KBM-7 (cell line): ENCODE data around the gene SIGLEC9.

Experiments
- DNase-seq: peaks from one replicate; pipeline ENCODE4 v3.0.0-alpha.2; 2015
- in situ Hi-C: fragments of 300-500 bp; cut with MboI; formaldehyde crosslinking; loops from 2 replicates; pipeline ENCODE4 v1.14.3; 2020; ENCODE audit warnings: low sequenced_read_pairs, low pct_unique_long_range_greater_than_20kb, mixed read lengths

SIGLEC9 gene

DNA sequence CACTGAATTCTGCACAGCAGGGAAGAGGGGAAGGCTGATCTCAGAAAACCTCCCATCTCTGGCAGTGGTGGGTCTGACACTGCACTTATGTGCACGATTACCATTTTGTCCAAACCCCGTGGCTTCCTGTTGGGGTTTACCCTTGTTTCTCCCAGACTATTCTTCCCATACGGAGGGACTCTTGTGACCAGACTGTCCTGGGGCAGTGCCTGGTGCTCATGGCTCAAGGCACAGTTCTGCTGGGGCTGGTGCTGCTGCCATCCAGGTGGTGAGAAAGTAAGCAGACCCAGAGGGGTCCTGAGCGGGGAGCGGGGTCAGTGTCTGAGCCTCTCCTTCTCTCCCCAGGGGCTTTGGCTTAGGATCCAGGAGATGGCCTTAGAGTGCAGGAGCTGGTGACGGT, 5.1 kb upstream of the SIGLEC9 start:
- DNase-seq, result no peak
- in situ Hi-C loops, result no loop called here

DNA sequence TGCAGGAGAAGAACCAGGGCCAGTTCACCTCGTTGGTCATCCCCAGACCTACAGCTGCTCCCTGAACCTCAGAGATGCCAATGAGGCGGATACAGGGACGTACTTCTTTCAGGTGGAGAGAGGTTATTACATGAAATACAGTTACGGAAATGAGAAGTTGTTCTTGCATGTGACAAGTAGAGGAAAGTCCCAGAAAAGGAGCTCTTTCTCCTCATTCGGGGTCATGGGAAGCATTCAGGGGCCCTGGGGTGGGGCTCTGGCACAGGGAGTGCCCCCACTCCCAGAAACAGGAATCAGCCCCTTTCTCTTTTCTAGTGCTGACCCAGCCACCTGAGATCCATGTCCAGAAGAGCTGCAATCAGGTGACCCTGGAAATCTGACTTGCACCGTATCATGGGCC, 4.5 kb upstream of the SIGLEC9 start:
- DNase-seq, result no peak
- in situ Hi-C loops, result no loop called here

DNA sequence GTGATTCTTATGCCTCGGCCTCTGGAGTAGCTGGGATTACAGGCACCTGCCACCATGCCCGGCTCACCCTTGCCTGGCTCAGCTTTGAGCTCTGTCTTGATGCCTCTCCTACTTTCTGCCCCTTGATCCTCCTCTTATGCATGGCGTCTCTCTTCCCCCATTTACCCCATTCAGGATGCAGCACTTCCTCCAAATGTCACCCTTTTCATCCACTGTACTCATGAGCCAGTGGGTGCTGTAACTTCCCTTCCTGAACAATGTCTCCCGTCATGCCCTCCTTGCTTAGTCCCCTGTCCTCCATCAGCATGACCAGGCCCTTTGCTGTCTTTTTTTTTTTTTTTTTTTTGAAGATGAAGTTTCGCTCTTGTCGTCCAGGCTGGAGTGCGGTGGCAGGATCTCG, 3.4 kb upstream of the SIGLEC9 start:
- in situ Hi-C loops, result no loop called here
- DNase-seq, result no peak

DNA sequence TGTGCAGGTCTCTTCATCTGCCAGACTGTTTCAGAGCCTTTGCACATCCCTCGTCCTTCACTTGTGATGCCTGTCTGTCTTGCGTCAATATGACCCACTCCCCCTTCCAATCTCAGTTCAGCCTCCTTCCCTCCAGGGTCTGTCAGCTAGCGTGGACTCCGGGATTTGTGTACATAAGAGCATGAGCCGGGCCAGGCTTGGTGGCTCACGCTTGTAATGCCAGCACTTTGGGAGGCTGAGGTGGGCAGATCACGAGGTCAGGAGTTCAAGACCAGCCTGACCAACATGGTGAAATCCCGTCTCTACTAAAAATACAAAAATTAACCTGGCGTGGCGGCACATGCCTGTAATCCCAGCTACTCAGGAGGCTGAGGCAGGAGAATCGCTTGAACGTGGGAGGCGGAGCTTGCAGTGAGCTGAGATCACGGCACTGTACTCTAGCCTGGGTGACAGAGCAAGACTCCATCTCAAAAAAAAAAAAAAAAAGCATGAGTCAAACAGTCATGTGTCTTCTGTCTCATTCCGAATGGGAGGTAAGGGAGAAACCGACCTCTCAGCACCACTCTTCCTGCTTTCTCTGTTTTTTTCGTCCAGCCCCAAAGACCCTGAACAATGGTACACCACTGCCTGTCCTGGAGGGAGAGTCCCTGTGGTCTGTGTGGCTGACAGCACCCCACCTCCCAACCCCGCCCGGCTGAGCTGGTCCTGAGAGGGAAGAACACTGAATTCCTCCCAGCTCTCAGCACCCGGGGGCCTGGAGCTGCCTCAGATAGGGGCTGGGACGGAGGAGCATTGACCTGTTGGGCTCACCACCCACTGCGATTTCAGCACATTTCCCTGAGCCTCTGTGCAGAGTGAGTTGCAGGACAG, 2.4 kb upstream of the SIGLEC9 start:
- in situ Hi-C loops, result no loop called here
- no peak for DNase-seq

DNA sequence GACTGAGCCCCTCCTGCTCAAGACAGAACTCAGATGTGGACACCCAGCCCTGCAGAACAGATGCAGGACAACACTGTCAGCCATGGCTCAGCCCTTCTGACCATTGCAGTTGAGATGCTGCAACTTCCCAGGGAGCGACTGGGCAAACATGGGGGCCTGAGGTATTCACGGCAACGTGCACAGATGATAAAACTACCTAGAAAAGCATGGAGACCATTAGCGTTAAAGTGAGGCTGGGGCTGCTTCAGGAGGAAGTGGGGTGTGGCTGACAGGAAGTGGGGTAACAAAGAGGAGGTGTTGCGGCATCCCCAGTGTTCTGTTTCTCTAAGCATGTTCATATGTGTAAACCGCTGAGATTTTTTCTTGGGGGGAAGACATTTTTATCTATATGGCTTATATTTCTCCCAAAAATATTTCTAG, 1.3 kb upstream of the SIGLEC9 start:
- in situ Hi-C loops, result no loop called here
- no peak for DNase-seq

DNA sequence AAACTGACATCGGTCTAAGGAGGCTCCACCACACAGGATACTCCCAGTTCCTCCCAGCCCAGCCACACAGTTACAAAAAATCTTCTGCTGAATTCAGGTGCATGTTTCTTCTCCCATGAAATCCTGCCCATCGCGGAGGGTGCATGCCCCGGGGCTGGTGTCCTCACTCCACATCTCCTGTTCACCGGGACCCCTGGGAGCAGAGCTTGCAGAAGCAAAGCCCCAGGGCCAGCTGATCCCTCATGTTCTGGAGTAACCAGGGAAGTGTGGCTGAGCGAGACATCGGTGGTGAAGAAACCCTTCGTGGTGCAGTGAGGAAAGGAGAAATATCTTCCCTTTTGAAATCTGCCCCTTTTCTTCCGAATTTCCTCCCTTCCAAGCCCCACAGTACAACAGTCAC, 904 bp upstream of the SIGLEC9 start:
- in situ Hi-C loops, result no loop called here
- no peak for DNase-seq

DNA sequence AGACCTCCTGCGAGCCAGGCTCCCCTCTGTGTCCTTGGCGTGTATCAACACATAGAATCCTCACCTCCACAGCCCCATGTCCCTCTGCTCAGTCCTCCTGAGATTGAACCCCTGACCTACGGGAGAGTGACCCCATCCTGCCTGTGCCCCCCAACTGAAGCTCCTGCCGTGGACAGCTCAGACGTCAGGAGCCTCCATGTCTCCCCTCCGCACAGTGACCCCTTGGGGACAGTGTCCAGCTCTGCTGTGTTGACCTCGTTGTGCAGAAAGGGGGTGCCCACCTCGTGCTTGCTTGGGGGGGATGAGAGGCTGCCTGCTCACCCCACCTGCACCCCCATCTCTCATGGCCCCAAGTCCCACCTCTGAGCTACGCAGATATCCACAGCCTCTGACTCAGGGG, 490 bp upstream of the SIGLEC9 start:
- in situ Hi-C loops, result no loop called here

DNA sequence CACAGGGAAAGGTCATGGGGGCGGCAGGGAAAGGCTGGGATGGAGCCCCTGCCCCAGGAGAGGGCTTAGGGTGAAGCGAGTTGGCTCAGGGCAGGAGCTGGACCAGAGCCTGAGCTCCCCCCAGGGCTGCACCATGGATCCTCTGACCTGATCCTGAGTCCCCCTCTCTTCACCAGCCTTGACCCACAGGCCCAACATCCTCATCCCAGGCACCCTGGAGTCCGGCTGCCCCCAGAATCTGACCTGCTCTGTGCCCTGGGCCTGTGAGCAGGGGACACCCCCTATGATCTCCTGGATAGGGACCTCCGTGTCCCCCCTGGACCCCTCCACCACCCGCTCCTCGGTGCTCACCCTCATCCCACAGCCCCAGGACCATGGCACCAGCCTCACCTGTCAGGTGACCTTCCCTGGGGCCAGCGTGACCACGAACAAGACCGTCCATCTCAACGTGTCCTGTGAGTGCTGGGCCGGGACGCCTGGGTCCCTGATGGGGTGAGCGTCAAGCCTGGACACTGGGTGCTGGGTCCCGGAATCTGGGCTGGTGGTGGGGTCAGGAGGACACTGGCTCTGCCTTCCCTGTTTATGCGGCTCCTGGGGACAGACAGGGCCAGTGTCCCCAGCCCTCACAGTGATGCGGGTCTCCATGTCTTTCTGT, 842 bp downstream of the SIGLEC9 start:
- in situ Hi-C loops, result no loop called here
- DNase-seq, result no peak

More for the DNA sequence above, 490 bp upstream of the SIGLEC9 start:
- DNase-seq, result no peak

DNA sequence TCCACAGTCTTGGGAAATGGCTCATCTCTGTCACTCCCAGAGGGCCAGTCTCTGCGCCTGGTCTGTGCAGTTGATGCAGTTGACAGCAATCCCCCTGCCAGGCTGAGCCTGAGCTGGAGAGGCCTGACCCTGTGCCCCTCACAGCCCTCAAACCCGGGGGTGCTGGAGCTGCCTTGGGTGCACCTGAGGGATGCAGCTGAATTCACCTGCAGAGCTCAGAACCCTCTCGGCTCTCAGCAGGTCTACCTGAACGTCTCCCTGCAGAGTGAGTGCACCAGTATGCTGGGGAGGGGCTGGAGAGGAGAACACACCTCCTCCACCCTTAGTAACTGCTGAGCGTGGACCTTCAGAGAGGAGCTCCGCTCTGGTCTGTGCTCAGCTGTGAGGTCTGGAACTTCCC, 2.3 kb downstream of the SIGLEC9 start:
- no peak for DNase-seq
- in situ Hi-C loops, result no loop called here

DNA sequence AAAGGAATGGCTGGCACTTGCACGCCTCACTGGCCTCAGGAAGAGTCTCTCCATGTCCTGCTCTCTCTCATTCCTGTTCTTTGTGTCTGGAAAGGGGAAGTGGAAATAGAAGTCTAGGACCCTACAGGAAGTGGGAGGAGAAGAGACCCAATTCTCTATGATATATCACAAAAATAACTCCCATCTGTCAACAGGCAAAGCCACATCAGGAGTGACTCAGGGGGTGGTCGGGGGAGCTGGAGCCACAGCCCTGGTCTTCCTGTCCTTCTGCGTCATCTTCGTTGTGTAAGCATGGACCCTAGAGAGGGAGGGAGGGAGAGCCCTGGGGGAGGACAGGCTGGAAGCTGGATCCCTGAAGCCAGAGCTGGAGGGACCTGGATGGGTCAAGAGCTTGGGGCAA, 3.0 kb downstream of the SIGLEC9 start:
- in situ Hi-C loops, result no loop called here
- peak; percentile 95 for DNase-seq

DNA sequence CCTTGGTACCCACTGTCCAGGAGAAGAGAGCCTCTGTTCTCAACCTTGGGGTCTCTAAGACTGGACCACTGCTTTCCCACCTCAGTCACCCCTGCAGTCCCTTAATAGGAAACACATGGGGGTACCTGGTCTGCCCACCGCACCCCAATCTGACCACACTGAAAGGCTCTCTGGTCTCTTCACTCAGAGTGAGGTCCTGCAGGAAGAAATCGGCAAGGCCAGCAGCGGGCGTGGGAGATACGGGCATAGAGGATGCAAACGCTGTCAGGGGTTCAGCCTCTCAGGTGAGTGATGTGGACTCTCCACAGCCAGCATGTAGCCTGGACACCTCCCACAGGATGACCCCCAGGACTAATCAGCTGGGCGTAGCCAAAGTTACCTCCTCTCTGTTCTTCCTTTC, 3.5 kb downstream of the SIGLEC9 start:
- DNase-seq, result no peak
- in situ Hi-C loops, result no loop called here

DNA sequence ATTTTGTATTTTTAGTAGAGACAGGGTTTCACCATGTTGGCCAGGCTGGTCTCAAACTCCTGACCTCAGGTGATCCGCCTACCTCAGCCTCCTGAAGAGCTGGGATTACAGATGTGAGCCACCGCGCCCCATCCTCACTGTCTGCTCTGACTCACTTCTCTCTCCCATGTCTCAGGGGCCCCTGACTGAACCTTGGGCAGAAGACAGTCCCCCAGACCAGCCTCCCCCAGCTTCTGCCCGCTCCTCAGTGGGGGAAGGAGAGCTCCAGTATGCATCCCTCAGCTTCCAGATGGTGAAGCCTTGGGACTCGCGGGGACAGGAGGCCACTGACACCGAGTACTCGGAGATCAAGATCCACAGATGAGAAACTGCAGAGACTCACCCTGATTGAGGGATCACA, 5.0 kb downstream of the SIGLEC9 start:
- no peak for DNase-seq
- in situ Hi-C loops, result no loop called here

DNA sequence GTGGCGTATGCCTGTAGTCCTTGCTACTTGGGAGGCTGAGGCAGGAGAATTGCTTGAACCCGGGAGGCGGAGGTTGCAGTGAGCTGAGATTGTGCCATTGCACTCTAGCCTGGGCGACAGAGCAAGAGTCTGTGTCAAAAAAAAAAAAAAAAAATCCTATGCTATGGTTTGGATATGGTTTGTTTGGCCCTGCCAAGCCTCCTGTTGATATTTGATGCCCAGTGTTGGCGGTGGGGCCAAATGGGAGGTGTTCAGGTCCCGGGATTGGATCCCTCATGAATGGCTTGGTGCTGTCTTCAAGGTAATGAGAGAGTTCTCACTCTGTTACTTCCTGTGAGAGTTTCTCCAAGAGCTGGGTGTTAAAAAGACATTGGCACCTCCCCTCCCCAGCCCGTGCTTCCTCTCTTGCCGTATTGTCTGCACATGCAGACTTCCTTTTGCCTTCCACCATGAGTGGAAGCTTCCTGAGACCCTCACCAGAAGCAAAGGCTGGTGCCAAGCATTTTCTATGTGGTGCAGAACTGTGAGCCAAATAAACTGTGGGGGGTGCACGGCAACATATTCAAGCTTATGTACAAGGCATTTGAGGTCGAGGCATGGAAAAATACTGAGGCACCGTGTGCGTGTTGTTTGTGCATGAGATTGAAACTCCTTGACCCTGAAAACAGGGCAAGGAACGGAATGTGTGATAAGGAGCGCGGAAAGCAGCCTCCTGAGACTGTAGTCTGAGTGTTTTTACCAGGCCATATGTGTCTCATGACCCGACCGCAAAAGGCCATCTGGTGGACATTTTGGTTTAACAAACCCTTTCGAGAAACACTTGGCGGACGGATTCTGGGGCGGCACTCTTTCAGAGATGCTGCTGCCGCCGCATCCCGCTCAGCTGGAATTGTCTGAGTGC, 7.3 kb downstream of the SIGLEC9 start:
- DNase-seq, result peak; percentile 71
- in situ Hi-C loops, result no loop called here

DNA sequence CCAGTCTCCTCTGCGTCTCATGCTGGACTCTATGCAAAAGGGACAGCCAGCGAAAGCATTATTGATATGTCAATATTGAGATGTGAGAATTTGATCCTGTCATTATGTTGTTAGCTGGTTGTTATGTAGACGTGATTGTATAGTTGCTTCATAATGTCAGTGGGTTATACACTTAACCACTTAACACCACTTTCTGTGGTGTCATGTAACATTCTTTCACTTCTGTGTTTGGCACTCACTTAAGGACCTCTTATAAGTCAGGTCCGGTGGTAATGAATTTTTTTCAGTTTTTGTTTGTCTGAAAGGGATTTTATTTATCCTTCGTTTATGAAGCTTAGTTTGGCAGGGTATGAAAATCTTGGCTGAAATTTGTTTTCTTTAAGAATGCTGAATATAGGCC, 10.3 kb downstream of the SIGLEC9 start:
- in situ Hi-C loops, result no loop called here
- DNase-seq, result no peak

DNA sequence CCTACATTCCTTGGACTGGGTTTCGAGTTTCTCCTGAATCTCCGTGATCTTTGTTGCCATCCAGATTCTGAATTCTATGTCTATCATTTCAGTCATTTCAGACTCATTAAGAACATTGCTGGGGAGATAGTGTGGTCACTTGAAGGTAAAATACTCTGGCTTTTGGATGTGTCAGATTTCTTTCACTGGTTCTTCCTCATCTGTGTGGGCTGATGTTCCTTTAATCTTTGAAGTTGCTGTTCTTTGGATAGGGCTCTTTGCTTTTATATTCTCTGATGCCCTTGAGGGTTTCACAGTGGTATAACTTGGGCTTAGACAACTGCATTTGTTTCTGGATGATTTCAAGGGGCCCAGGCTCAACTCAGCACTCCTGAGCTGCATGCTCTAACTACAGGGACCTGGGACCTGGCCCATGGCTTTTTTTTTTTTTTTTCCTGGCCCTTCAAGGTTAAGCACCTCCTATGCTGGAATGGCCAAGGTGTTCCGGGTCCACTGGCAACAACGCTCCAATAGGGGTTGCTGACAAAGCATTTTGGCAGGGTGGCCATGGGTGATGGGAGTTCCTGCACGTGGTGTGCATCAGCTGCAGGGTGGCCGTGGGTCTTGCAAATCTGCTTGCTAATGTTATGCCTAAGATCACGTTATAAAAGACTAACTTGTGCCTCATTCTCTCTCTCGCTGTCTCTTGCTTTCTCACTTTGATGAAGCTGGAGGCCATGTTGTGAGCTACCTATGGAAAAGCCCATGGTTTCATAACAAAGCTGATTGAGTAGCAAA, 11.5 kb downstream of the SIGLEC9 start:
- in situ Hi-C loops, result no loop called here
- DNase-seq, result no peak

DNA sequence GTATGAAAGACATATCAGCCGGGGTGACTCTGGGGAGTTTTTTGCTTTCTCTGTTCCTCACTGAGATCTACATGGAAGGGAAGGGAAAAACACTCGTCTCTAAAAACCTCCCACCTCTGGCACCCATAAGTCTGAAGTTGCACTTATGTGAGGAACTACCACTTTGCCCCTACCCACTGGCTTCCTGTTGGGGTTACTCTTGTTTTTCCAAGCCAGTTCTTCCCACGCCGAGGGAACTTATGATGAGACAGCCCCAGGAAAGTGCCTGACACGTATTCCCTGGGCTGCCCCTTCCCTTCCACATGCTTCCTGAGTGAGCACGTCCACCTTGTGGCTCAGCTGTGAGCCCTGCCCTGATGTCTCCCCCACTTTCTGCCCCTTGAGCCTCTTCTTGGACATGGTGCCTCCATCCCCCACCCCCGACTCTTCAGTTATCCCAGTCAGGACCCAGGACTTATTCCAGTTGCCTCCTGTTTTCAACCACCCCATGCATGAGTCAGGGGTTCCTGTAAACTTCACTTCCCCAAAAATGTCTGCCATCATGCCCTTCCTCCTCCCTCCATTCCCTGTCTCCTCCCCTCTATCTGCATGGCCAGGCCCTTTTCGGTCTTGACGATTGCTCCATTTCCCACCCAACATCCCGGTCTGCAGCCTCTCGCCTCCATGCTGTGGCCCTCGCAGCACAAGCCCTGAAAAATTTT, 12.3 kb downstream of the SIGLEC9 start:
- in situ Hi-C loops, result no loop called here
- DNase-seq, result peak; percentile 76

DNA sequence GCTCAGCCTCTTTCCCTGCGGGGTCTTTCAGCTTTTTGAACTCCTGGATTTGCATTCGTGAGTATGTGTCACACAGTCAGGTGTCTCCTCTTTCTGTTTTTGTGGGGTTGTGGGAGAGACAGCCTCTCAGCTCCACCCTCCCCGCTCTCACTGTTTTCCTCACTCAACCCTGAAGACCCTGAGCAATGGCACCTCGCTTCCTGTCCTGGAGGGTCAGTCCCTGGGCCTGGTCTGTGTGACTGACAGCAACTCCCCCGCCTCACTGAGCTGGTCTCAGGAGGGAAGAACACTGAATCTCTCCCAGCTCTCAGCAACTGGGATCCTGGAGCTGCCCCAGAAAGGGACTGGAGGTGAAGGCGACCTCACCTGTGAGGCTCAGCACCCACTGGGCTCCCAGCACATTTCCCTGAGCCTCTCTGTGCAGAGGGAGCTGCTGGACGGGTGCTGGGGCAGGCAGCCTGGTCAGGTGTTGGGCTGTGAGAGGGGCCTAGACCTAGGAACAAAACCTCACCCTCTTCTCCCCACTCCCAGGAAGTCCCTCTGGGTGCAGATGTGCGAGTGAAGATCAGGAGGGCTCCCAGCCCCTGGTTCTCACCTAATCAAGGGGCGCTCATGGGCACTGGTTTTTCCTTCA, 13.2 kb downstream of the SIGLEC9 start:
- no peak for DNase-seq
- in situ Hi-C loops, result no loop called here

DNA sequence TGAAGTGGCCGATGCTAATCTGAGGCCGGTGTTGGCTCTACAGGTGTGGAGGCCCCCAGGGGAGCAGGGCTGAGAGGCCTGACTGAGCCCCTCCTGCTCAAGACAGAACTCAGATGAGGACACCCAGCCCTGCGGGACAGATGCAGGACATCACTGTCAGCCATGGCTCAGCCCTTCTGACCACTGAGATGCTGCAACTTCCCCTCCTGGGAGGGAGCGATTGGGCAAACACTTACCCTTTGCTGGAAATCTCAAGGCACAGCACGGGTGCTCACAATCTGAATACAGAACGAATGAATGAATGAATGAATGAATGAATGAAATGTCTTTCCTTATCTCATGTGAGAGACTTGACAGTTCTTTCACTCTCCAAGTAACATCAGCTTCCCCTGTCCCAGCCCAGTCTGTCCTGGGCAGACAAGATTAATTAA, 13.9 kb downstream of the SIGLEC9 start:
- DNase-seq, result no peak
- in situ Hi-C loops, result no loop called here
